ENCODE data around the gene PROK2.

DNA sequence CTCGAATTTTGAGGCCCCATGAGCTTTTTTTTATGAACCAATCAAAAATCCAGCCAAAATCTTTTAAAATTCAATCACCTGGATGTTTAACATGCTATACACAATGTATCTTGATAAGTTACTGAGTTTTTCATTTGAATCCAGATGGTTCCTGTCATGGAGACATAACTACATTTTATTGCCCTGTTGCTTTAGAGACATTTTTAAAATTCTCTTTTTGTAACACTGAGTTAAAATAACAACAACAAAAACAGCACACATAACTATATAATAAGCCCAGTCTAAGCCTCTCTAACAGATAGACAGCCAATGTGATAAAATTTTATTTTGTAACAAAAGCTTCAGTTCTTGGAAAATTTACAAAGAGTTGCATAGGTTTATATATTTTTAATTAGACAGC lies 1.8 kb downstream of the PROK2 start:
- no peak for TF ChIP-seq POLR2A (IDR thresholded peaks at IDR 0.05; ENCODE audit: low read length)
- no peak for TF ChIP-seq GATA1 (IDR thresholded peaks at IDR 0.05; ENCODE audit: low read depth, low read length)
